Hematopoietic multipotent progenitor cell (in vitro differentiated cells): Measurements from ENCODE around the gene COL28A1. TPM values are rescaled to one million over a fixed set of nuclear protein-coding genes. Genes with fewer than 3 reads are reported as not detected.

Source experiments
- DNase-seq, 3 donors: peaks; one replicate each; pipeline ENCODE4 v3.0.0-alpha.2; 2011 to 2015; ENCODE audit warnings: low read depth in 2 of 3, low spot score in 2 of 3
- total RNA-seq: library from RNA; depleted of rRNA; stranded (reverse); fragments of >200 nt; gene quantifications from one replicate; pipeline ENCODE4 v1.2.3, GENCODE V29; 2012

COL28A1 gene
- under 0.01 TPM for total RNA-seq

DNA sequence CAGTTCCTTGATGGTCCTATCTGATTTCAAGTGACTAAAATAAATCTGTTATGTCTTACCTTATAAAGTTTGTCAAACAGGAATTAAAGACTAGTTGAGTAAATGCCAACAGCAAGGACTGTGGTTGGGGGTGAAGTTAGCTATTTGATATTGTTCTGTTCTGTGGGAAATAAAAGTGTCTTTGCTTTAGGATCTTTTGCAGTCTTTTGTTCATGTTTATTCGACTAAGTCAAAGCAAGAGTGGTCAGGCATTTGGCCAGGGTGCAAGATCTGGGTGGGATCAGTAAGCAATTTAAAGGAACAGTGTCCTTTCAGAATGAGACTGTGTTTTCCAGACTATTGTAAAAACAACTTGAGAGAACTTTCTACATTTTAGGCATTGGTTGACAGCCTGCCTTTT is at the start of gene COL28A1:
TSS of gene COL28A1 (minus strand) at position 183 of the 400 bp plus-strand sequence. CDS start 2,998 bp downstream, outside the sequence.
- no peak for DNase-seq

DNA sequence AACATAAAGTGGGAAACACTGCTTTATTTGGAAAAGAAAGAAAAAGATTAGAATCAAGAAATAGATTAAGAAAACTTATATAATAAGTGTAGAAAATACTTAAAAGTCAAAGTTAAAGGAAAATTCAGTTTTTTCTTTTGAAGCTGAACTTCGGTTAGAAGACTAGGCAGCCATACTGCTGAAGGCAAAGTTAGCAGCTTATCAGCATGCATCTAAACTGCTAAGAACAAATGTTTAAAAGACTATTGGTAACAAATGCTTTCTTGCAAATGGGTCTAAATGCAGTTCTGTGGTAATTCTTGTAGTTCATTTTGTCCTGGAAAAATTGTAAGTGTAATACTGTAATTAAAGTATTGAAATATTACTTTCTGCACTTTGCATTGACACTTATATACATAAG is 49.0 kb upstream of the COL28A1 start:
- no peak for DNase-seq

DNA sequence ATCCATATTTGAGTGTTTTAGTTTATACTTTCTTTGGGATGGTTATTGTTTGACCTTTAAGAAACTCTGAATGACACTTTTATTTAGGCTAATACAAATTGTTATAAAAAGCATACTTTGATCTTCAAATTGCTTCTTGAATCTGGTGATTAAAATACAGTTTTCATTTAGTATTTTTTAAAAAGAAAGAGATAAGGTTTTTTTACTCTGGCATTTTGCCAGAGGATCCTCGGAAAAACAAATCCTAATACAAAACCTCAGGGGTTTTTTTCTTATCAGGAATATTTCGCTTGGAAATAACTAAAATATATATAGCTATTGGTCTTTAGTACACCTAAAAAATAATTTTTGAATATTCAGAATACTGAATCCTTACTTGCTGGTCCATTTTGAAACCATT is 48.1 kb upstream of the COL28A1 start:
- DNase-seq = no peak

DNA sequence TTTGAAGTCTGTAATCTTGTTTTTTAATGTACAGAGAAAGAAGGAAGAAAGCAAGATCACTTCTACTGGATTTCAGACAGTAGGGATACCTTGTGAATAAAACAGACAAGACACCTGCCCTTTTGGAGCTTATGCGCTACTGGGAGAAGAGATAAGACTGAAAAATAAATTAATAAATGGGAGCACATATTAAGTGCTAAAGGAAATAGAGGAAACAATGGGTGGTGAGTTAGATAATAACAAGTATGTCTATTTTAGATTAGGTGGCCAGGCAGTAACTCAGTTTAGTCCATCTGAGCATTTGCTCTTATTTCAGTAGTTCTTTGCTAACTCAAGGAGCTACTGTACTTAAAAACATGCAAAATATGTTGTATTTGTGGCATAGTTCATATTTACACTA is 46.9 kb upstream of the COL28A1 start:
- no peak for DNase-seq

DNA sequence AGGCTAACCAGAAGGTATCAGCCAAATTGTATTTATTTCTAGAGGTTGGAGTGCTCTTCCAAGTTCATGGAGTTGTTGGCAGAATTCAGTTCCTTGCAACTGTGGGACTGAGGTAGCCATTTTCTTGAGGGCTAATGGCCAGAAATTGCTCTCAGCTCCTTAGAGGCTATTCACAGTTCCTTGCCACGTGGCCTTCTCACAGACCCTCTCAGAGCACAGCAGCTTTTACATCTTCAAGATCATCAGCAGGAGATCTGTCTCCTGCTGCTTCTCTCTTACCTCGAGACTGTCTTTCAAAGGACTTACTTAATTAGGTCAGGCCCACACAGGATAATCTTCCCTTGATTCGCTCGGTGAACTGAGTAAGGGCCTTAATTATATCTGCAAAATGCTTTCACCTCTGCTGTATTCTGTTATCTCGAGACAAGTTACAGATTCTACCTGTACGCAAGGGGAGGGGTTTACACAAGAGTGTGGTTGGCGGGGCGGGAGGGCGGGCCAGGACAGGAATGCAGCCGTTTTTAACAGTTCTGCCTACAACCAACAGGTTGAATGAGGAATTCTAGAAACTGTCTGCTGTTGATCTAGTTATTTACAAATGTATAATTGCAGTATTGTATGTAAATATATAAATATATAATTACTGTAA is 46.0 kb upstream of the COL28A1 start:
- DNase-seq = no peak

DNA sequence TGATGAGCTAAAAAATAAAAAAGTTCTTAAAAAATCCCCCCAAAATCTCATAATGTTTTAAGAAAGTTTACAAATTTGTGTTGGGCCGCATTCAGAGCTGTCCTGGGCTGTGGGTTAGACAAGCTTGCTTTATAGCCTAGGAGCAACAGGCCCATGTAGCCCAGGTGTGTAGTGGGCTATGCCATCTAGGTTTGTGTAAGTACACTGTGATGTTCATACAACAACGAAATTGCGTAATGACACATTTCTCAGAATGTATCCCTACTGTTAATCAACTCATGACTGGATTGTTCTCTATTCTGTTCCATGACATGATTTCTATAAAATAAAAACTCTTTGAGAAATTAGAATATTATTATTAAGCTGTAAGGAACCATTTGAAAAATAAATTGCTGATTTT is 44.0 kb upstream of the COL28A1 start:
- DNase-seq = no peak

DNA sequence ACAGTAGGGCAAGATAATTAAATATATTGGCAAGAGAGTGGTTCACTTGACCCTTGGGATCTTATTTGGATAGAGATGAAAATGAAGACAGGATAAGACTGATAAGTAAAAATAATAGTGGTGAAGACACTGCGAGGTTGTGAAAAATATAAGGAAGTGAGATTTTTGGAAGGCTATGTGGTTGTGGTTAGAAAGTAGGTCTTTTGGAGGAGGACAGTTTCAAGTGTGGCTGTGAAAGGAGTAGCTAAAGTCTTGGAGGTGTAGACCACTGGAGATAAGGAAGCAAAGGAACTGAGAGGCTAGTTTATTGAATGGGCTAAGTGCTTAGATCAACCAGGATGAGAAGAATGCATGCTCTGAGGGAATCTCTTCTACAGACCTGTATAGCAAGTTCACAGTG is 42.2 kb upstream of the COL28A1 start:
- DNase-seq = peak in 1 of 3 donors; percentile 38

DNA sequence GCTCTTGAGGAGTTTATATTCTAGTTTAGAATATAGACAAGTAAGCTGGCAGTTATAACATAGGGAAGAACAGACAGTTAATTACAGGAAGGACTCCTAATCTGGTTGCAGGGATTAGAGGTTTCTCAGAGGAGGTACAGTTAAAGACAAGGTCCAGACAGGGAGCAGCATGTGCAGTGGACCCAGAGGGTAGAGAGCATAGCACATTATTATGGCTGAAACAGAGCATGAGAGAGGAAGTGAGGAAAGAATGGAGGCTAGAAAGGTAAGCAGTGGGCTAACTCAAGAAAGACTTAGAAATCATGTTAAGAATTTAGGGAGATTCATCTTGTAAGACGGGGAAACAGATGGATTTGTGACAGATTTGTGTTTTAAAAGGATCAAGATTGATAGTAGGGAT is 40.7 kb upstream of the COL28A1 start:
- no peak for DNase-seq

DNA sequence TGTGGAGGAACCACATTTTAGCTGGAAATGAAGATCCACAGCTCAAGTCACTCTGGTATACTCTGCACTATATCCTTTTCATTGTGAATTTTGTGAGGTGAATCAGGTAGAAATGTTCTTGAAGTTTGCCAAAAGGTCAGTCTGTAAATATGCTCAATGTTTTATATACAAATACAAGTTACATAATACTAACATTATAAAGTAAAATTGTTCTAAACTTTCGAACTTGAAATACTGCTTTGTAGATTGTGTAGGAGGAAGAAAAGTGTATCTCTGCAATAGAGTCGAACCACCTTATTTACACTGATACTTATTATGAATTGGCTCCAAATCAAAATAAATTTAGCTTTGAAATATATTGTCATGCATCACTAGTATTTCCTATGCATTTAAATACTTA is 38.0 kb upstream of the COL28A1 start:
- DNase-seq = no peak

DNA sequence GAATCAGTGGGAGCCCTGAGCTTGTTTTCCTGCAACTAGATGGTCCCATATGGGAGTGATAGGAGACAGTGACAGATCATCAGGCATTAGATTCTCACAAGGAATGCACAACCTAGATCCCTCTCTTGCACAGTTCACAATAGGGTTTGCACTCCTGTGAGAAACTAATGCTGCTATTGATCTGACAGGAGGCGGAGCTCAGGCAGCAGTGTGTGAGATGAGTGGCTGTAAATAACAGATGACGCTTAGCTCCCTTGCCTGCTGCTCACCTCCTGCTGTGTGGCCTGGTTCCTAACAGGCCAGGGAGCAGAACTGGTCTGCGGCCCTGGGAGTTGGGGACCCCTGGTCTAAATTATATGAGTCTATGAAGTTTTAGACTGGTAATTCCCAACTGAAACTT is 34.9 kb upstream of the COL28A1 start:
- no peak for DNase-seq

DNA sequence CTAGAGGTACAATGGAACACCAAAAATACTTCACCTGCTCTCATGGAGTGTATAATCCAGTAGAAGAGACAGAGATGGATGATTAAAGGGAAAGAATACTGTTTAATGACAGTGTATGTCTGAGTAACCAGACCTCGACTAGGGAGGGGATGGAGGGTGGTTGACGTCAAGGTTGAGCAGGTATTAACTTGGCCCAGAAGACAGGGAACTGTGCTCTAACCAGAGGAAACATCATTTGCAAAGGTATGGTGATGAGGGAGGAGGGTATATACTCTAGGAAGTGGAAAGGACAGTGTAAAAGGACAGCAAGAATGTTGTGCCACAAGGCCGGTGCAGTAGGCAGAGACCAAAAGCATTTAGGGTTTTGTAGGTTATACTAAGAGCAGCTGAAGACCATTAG is 33.9 kb upstream of the COL28A1 start:
- no peak for DNase-seq

DNA sequence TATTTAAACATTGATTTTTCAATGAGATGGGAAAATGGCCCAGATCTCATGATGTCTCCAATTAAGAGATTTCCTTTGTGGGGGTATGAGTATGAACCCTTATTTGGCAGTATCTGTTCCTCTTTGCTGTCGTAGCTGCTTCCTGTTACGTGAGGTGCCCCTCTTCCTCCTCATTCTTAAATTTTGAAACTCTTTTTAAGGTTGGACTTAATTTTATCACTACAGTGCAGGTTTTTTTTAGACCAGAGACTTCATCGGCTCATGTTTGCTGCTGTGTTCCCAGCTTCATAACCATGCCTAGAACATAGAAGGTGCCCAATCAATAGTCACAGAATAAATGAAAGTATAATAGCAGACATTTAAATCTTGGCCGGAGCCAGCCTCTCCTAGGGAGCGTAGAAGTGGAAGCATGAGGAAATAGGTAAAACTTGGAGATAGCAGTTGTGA is 33.4 kb upstream of the COL28A1 start:
- peak in 2 of 3 donors; percentile 26 to 43 for DNase-seq

DNA sequence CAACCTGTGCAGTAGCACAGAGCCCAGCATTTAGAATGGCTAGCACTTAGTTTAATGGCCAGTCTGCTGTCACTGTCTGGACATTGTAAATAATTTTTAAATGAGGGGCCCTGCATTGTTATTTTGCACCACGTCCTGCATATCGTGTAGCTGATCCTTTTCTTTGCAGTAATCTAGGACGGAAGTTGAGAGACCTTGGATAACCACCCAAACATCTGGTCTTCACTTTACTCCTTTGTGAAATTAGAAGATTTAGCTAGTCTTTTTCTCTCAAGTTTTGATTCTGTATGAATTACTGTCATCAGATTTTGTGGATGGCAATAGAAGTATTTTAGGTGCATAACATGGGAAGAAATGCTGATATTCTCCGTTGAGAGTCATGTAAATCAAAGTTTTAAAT is 32.9 kb upstream of the COL28A1 start:
- DNase-seq = no peak

DNA sequence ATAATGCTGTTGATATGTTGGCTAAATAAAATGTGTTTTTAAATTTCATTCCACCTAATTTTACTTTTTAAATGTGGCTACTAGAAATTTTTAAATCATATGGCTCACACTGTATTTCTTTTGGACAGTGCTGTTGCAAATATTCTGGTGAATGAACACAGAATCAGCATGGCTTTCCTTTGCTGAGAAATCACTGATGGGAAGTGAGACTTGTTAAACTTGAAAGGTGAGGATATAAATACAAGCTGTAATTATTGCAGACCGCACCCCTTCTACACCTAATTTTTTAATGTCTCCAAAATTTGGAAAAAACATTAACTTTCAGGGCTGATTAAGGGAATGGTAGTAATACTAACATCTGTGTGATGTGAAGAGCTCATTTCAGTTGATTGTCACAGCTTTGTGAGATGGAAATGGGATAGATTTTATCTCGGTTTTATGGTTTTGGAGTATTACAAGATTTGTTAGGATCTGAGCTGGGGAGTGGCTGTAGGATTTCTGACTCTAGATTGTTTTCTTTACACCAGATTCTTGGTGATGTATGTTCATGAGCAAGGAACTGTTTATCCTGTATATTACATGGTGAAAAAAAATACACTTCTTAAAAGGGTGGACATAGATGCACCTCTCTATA is 32.3 kb upstream of the COL28A1 start:
- no peak for DNase-seq

DNA sequence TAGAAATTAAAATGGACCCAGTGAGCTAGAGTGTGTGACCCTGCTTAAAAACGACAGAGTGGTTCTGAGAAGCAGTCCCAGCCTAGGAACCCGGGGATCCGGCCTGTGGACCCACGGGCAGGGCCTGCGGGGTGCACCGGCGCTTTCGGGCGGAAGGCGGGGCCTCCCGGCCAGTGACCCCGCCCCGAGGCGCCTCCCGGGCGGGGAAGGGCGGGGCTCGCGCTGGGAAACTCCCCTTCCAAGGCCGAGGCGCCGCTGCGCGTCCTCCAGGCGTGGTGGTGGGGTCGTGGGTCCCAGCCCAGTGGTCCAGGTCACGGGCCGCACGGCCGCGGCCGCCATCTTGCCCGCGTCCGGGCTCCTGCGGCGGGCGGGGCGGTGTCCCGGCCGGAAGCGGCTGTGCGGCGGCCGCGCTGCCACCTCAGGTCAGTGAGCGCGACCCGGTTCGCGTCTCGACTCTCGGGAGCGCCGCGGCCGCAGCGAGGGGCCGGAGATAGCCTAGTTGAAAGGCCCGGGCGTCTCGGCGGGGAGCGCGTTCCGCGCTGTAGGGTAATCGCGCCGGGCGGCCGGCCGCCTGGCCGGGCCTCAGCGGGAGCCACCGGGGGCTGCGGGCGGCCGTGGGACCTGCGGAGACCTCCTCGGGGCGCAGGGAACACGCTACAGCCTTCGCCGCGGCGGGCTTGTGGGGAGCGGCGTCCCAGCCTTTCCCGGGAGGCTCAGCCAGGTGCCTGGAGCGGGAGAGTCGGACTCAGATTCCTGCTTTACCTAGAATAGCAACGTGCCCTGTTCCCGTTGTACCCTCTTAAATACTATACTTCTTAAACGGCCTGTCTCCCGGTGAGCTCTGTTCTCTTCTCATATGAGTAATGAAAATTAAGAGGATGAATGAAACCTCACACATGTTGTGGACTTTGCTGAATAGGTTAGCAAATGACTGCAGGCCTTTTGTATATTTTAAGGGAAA is 31.3 kb upstream of the COL28A1 start, which contains the start of gene MIOS:
TSS of gene MIOS (plus strand) at position 234 of the 961 bp plus-strand sequence. CDS start 5,592 bp downstream, outside the sequence.
- DNase-seq = peak; percentile 67 to 88 (median 88)

DNA sequence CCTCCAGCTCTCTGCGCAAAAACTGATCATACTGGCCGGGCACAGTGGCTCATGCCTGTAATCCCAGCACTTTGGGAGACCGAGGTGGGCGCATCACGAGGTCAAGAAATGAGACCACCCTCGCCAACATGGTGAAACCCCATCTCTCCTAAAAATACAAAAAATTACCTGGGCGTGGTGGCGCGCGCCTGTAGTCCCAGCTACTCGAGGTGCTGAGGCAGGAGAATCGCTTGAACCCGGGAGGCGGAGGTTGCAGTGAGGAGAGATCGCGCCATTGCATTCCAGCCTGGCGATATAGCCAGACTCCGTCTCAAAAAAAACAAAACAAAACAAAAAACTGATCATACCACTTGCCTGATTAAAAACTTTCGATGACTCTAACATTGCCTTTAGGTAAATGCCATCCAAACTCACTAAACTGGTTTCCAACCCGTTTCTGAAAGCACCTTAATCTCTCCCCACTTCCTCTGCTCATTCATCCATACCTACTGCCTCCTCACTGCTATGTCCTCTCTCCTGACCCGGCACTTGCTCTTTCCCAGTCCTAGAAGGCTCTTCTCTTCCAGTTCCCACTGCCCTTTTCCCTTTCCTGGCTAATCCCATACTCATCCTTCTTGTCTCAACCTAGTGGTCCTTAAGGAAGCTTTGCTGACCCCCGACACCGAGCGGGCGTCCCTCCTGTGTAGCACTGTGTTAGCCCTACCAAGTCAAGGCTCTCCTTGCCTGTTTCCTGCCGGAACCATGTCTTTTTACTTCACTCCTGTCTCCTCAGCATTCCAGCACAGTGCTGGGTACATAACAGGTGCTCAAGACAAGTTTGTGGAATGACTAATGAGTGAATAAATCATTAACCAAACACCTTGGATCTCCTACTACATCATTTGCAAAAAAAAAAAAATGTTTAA is 30.3 kb upstream of the COL28A1 start:
- DNase-seq = no peak

DNA sequence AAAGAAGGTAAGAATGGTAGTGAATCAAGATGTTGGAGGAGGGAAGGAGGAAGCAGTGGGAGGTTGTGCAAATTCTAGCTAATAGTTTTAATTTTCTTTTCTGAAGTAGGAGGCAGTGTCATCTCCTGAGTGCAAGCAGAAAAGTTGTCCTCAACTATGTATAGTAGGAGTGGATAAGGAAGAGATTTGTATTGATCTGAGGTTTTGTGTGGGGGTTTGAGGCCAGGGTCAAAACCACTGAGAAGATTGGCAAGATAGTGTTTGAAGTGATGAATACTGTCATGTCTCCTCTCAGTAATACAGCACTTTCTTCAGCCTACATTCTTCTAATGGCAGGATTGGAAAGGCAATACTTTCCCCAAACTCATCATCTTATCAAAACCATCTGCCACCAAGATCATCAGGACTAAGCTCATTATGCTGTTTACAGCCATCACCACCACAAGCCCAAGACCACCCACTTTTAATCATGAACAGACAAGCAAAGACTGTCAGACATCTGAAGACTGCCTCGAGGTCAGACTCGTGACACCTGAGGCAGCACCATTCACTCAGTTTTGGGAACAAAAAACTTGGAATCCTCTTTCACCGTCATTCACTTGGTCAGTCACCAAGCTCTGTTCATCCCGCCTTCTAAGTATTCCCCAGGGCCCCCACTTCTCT is 29.5 kb upstream of the COL28A1 start:
- no peak for DNase-seq

DNA sequence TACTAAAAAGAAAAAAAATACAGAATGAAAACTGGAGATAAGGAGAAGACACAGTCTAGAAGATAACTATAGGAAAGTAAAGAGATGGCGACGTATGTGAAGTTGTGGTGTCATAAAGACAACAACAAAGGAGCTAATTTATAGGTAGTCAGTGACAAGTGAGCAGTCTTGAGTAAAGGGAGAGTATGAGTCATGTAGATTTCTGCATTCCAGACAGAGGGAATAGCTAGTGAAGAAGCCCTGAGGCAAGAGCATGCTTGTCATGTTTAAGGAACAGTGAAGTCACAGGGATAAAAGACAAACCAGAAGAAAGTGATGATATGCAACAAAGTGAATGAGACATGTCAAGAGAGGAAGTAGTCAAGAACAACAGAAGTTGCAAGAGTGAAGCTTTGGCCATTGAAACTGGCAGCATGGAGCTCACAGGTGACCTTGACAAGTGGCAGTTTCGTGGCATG is 28.7 kb upstream of the COL28A1 start:
- DNase-seq = no peak

DNA sequence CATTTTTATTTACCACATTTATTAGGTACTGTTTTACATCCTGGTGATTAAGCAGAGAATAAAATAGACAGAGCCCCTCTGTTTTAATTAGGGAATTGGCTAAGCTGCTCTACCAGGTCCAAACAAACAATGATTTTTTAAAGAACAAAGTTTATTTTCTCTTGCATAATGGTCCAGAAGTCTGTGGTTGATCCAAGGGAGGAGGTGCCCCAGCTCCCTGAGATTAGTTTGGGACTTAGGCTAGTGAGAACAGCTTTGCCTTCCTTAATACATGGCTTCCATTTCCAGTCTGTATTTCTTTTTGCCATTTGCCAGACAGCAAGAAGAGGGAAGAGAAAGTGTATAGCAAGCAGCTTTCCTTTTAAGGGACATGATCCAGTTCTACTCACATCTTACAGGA is 28.1 kb upstream of the COL28A1 start:
- no peak for DNase-seq

DNA sequence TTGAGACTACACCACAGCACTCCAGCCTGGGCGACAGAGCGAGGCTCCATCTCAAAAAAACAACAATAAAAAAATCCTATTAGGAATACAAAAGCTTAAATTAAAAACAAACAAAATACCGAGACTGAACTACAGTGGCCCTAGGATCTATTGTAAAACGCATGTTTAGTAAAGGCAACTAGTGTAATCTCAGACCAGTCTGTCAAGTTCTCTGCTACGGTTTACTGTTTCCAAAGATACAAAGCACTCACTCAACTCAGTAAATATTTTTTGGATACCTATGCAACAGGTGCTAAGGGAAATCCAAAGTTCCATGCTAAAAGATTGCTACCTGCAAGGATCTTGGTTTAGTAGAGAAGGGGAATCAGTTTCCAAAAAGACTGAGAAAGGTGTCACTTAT is 27.6 kb upstream of the COL28A1 start:
- DNase-seq = no peak
